GM19025 (cell line): Measurements from ENCODE around the gene SMIM35.

Experiments used
- ATAC-seq: cut with Tn5 transposase; IDR thresholded peaks from one replicate; pipeline ENCODE4 v1.9.1; 2021; ENCODE audit warnings: mild to moderate bottlenecking, low read depth, moderate library complexity; ENCODE audit not compliant: unreplicated experiment

The SMIM35 gene

DNA sequence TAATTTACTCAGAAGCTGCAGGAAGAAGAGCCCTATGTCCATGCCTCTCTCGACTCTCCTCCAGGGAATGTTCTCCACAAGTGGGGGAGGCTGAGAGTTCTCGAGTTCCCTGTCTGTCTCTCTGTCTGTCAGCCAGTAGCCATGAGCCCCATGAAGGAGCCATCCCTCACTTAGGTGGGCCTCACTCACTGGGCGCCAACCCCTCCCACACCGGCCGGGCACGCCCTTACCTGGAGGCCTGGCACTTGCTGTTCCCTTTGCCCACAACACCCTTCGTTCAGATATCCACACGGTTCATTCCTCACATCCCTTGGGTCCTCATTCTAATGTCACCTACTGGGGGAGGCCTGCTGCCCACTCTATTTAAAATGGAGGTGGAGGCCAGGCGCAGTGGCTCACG is 114.7 kb downstream of the SMIM35 start:
- no peak for ATAC-seq

GRCh38 chr11:117970400-117971024 is 116.3 kb downstream of the SMIM35 start:
- ATAC-seq, result no peak

GRCh38 chr11:117969160-117969991 is 117.4 kb downstream of the SMIM35 start:
- ATAC-seq, result no peak

DNA sequence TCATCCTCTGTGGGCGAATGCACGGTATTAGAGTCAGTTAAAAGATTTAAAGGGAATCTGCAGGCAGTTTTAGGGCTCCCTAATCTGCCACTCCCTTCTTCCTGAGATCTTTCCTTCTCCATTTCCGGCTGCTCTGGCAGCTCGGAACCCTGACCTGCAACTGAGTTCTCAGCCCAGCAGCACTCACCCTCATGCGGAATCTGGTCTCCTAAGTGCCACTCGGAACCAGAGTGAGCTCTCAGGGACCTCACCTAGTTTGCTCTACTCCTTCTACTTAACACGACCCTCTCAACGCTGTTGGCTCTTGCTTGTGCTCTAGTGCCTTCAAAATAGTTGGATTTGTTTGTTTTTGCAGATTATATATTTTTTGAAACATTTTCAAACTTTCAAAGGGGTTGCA is 119.9 kb downstream of the SMIM35 start:
- ATAC-seq, result no peak

- no peak for ATAC-seq
Observed at GRCh38 chr11:117962826-117963225, 123.9 kb downstream of the SMIM35 start.

- no peak for ATAC-seq
Observed at GRCh38 chr11:117961896-117962295, 124.9 kb downstream of the SMIM35 start.

DNA sequence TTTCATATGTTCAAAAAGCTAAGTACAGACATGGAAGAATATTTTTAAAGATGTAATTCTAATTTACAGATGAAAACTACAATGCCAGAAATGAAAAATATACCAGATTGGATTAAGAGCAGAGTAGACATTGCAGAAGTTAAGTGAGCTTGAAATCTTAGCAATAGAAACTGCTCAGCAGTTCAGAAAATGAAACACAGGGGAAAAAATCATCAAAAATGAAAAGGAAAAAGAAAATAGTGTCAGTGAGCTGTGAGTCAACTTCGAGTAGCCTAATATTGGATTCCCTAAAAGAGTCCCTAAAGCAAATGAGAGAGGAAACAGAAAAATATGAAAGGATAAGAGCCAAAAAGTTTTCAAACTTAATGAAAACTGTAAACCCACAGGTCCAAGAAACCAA is 126.4 kb downstream of the SMIM35 start:
- no peak for ATAC-seq

GRCh38 chr11:117959438-117960149 is 127.2 kb downstream of the SMIM35 start:
- ATAC-seq, result no peak

DNA sequence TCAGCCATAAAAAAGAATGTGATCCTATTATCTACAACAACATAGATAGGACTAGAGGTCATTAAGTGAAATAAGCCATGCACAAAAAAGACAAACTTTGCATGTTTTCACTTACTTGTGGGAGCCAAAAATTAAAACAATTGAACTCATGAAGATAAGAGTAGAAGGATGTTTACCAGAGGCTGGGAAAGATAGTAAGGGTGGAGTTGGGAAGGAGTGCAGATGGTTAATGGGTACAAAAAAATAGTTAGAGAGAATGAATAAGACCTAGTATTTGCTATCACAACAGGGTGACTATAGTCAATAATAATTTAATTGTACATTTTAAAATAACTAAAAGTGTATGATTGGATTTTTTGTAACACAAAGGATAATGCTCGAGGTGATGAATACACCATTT is 127.8 kb downstream of the SMIM35 start:
- ATAC-seq, result no peak
